Gastrocnemius medialis (tissue), 4 donors: ENCODE data around the gene MDFIC. TPM values are rescaled to one million over a fixed set of nuclear protein-coding genes. Genes with fewer than 3 reads are reported as not detected.

Experiments used
- ATAC-seq, 2 donors: fragments of 150-250 bp; one replicate each; pipeline ENCODE4 v1.9.1; 2016
- DNase-seq, 2 donors: peaks; one replicate each; pipeline ENCODE4 v3.0.0-alpha.2; 2019
- H3K27ac ChIP-seq, 4 donors: fragments of 200-600 bp; sonication (generic); 1 replicate in 1 of 4; 2 replicates in 3 of 4; pipeline ENCODE4 v1.5.1; 2016 to 2018; ENCODE audit warnings: mild to moderate bottlenecking in 2 of 4, moderate library complexity in 1 of 4
- H3K27me3 ChIP-seq, 3 donors: fragments of 200-600 bp; sonication (generic) in 2 of 3; 1 replicate in 1 of 3; 2 replicates in 2 of 3; pipeline versions ENCODE4 v1.5.1 to v1.6.0; 2016 to 2019; ENCODE audit warnings: mild to moderate bottlenecking in 1 of 3, moderate library complexity in 1 of 3
- H3K36me3 ChIP-seq, 2 donors: fragments of 200-600 bp; sonication (generic) in 1 of 2; one replicate each; pipeline ENCODE4 v1.5.1; 2017 to 2018
- H3K4me1 ChIP-seq, 2 donors: fragments of 200-600 bp; sonication (generic) in 1 of 2; one replicate each; pipeline ENCODE4 v1.5.1; 2016 to 2017; ENCODE audit warnings: mild to moderate bottlenecking in 2 of 2
- H3K4me3 ChIP-seq, 4 donors: fragments of 200-600 bp; sonication (generic) in 3 of 4; 1 replicate in 1 of 4; 2 replicates in 3 of 4; pipeline ENCODE4 v1.5.1; 2016 to 2019; ENCODE audit warnings: mild to moderate bottlenecking in 2 of 4
- H3K9me3 ChIP-seq, 3 donors: fragments of 200-600 bp; sonication (generic) in 2 of 3; 1 replicate in 1 of 3; 2 replicates in 2 of 3; pipeline ENCODE4 v1.5.1; 2016 to 2019
- CTCF ChIP-seq, 5 experiments: fragments of 450-650 bp in 3 of 5; fragments of 200-600 bp in 2 of 5; sonication (generic) in 2 of 5; IDR thresholded peaks in 4 of 5; conservative IDR thresholded peaks in 1 of 5; 1 replicate in 4 of 5; 2 replicates in 1 of 5; pipeline ENCODE4 v1.5.1; 2016 to 2019; ENCODE audit warnings: antibody characterized with exemption in 5 of 5, mild to moderate bottlenecking in 3 of 5, moderate library complexity in 3 of 5
- POLR2A ChIP-seq, 2 donors: fragments of 450-650 bp; IDR thresholded peaks; one replicate each; pipeline ENCODE4 v1.6.1; 2017; ENCODE audit warnings: antibody characterized with exemption in 2 of 2, mild to moderate bottlenecking in 2 of 2, moderate library complexity in 2 of 2
- in situ Hi-C, 4 donors: fragments of 200-750 bp; cut with MboI; loops; one replicate each; pipeline versions ENCODE4 v1.15.0 to v1.8.0; 2017; ENCODE audit warnings: low sequenced_read_pairs in 4 of 4
- intact Hi-C: fragments of 100-400 bp; cut with DNase I; formaldehyde crosslinking; loops from one replicate; pipeline ENCODE4 v1.15.1; 2023; ENCODE audit warnings: low total_unique reads
- total RNA-seq, 4 donors: library from RNA; depleted of rRNA; stranded (reverse); fragments of >200 nt; gene quantifications; one replicate each; pipeline versions ENCODE4 v1.1.0 to v1.2.3, GENCODE V29; 2016

MDFIC gene
- total RNA-seq, 4 donors from 2014 or later = 6.3 to 11.6 (median 10.6) TPM

- TF ChIP-seq POLR2A (IDR thresholded peaks at IDR 0.05) (no peak), CTCF (IDR thresholded peaks at IDR 0.05 in 4 of 5, conservative IDR thresholded peaks at IDR 0.05 in 1 of 5) (no peak)
- no peaks in the 10 kb centered on the region for H3K27me3 ChIP-seq
- in situ Hi-C loops (no loop called here), intact Hi-C loops (no loop called here)
- no peak for DNase-seq
- no peaks in the 10 kb centered on the region for H3K36me3 ChIP-seq
- H3K27ac ChIP-seq = no peak overlapping the region
- H3K4me3 ChIP-seq = no peak overlapping the region
- ATAC-seq = no peak
- peaks cover 4 to 19% of the 10 kb centered on the region in 2 donors for H3K4me1 ChIP-seq
- no peaks in the 10 kb centered on the region for H3K9me3 ChIP-seq
Observed at GRCh38 chr7:114930107-114930661, 8.3 kb downstream of the MDFIC start.

- Histone ChIP-seq H3K27me3 (no peaks in the 10 kb centered on the region), H3K9me3 (no peaks in the 10 kb centered on the region), H3K27ac (no peak overlapping the region), H3K36me3 (no peaks in the 10 kb centered on the region), H3K4me1 (peaks cover 9 to 20% of the 10 kb centered on the region in 2 donors), H3K4me3 (no peak overlapping the region)
- in situ Hi-C loops (no loop called here), intact Hi-C loops (no loop called here)
- DNase-seq (no peak), ATAC-seq (no peak)
- TF ChIP-seq CTCF (IDR thresholded peaks at IDR 0.05 in 4 of 5, conservative IDR thresholded peaks at IDR 0.05 in 1 of 5) (no peak), POLR2A (IDR thresholded peaks at IDR 0.05) (no peak)
Observed at GRCh38 chr7:114930829-114931655, 9.1 kb downstream of the MDFIC start.

- intact Hi-C loops = no loop called here
- H3K4me3 ChIP-seq = no peak overlapping the region
- H3K27me3 ChIP-seq = no peaks in the 10 kb centered on the region
- no peak for ATAC-seq
- H3K36me3 ChIP-seq = no peaks in the 10 kb centered on the region
- no peak for TF ChIP-seq POLR2A (IDR thresholded peaks at IDR 0.05)
- no peak for DNase-seq
- peaks cover 13 to 26% of the 10 kb centered on the region in 2 donors for H3K4me1 ChIP-seq
- H3K27ac ChIP-seq = no peak overlapping the region
- no peaks in the 10 kb centered on the region for H3K9me3 ChIP-seq
- in situ Hi-C loops = no loop called here
Observed at GRCh38 chr7:114931656-114932011, 9.7 kb downstream of the MDFIC start.

GRCh38 chr7:114932991-114933390 is 11.1 kb downstream of the MDFIC start:
- H3K4me3 ChIP-seq = no peak overlapping the region
- H3K4me1 ChIP-seq = peaks cover 13 to 31% of the 10 kb centered on the region in 2 donors
- H3K36me3 ChIP-seq = no peaks in the 10 kb centered on the region
- in situ Hi-C loops (no loop called here), intact Hi-C loops (no loop called here)
- H3K27ac ChIP-seq = no peak overlapping the region
- no peaks in the 10 kb centered on the region for H3K9me3 ChIP-seq
- DNase-seq = no peak
- TF ChIP-seq POLR2A (IDR thresholded peaks at IDR 0.05) = no peak
- no peak for TF ChIP-seq CTCF (IDR thresholded peaks at IDR 0.05 in 4 of 5, conservative IDR thresholded peaks at IDR 0.05 in 1 of 5)
- ATAC-seq = no peak
- no peaks in the 10 kb centered on the region for H3K27me3 ChIP-seq

GRCh38 chr7:114933658-114934057 is 11.8 kb downstream of the MDFIC start:
- H3K27ac ChIP-seq = no peak overlapping the region
- H3K4me1 ChIP-seq = peaks cover 13 to 31% of the 10 kb centered on the region in 2 donors
- no peaks in the 10 kb centered on the region for H3K27me3 ChIP-seq
- no peak overlapping the region for H3K4me3 ChIP-seq
- TF ChIP-seq POLR2A (IDR thresholded peaks at IDR 0.05) (no peak), CTCF (IDR thresholded peaks at IDR 0.05 in 4 of 5, conservative IDR thresholded peaks at IDR 0.05 in 1 of 5) (no peak)
- intact Hi-C loops (no loop called here), in situ Hi-C loops (no loop called here)
- ATAC-seq (no peak), DNase-seq (no peak)
- H3K36me3 ChIP-seq = no peaks in the 10 kb centered on the region
- H3K9me3 ChIP-seq = no peaks in the 10 kb centered on the region
